Lower leg skin (tissue), 4 donors: Measurements from ENCODE around the gene ISCA2. TPM values are rescaled to one million over a fixed set of nuclear protein-coding genes. Genes with fewer than 3 reads are reported as not detected.

ENCODE experiments used
- DNase-seq, 2 donors: peaks; one replicate each; pipeline ENCODE4 v3.0.0-alpha.2; 2019; ENCODE audit warnings: low spot score in 2 of 2
- H3K4me3 ChIP-seq: fragments of 200-600 bp; sonication (generic); 2 replicates; pipeline ENCODE4 v1.5.1; 2017; ENCODE audit warnings: mild to moderate bottlenecking, low read depth; ENCODE audit not compliant: poor library complexity, severe bottlenecking
- POLR2A ChIP-seq, 2 donors: fragments of 450-650 bp; IDR thresholded peaks; one replicate each; pipeline ENCODE4 v1.6.1; 2016 to 2017; ENCODE audit warnings: antibody characterized with exemption in 2 of 2, mild to moderate bottlenecking in 1 of 2, moderate library complexity in 1 of 2
- WGBS, 2 donors: methylation state at CpG; one replicate each; pipeline ENCODE4 v1.1.5; 2018; 5-methylcytosine and 5-hydroxymethylcytosine counted together
- intact Hi-C: fragments of 100-400 bp; cut with DNase I; formaldehyde crosslinking; loops from one replicate; pipeline ENCODE4 v1.15.0; 2023; ENCODE audit warnings: low total_unique reads
- total RNA-seq, 4 donors: library from RNA; depleted of rRNA; stranded (reverse); fragments of >200 nt; gene quantifications; one replicate each; pipeline ENCODE4 v1.1.0, GENCODE V29; 2016
- TF ChIP-seq, protein P1 (sequence below), 3 donors: fragments of 450-650 bp; IDR thresholded peaks; one replicate each; pipeline ENCODE4 v1.5.1; 2016; ENCODE audit warnings: antibody characterized with exemption in 3 of 3, mild to moderate bottlenecking in 3 of 3, moderate library complexity in 2 of 3

Gene ISCA2
- total RNA-seq, 4 donors from 2014 or later: 4.1 to 14.4 (median 12.4) TPM

DNA sequence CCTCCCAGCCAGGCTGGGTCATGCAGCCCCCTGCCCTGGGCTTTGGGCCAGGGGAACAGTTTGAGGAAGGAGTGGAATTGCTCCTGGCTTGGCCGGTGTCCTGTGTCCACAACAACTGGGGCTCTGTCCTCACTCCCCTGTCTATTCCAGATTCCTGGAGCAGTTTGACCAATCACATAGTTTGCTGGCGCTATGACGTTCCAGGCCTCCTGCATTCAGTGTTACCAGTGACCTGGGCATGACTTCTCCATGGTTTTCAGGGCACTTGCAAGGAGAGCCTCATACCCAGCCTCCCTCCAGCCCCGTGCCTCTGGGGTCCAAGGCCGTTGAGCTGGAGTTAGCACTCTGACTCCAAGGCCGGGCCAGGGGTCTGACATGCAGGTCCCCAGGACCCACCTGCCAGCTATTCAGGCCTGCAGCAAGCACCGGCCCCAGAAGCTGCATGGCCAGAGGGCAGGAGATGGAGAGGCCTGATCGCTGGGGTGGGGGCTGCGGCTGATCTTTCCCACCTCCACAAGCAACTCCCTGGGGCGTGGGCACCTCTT is 34.2 kb downstream of the ISCA2 start:
- no peak for DNase-seq
- no peak overlapping the region for H3K4me3 ChIP-seq
- intact Hi-C loops: no loop called here
- TF ChIP-seq, protein P1, sequence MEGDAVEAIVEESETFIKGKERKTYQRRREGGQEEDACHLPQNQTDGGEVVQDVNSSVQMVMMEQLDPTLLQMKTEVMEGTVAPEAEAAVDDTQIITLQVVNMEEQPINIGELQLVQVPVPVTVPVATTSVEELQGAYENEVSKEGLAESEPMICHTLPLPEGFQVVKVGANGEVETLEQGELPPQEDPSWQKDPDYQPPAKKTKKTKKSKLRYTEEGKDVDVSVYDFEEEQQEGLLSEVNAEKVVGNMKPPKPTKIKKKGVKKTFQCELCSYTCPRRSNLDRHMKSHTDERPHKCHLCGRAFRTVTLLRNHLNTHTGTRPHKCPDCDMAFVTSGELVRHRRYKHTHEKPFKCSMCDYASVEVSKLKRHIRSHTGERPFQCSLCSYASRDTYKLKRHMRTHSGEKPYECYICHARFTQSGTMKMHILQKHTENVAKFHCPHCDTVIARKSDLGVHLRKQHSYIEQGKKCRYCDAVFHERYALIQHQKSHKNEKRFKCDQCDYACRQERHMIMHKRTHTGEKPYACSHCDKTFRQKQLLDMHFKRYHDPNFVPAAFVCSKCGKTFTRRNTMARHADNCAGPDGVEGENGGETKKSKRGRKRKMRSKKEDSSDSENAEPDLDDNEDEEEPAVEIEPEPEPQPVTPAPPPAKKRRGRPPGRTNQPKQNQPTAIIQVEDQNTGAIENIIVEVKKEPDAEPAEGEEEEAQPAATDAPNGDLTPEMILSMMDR (IDR thresholded peaks at IDR 0.05): no peak
- TF ChIP-seq POLR2A (IDR thresholded peaks at IDR 0.05): no peak
- 86 to 90% methylated on average over 4 to 10 of the region's 10 CpGs for WGBS, 2 donors

DNA sequence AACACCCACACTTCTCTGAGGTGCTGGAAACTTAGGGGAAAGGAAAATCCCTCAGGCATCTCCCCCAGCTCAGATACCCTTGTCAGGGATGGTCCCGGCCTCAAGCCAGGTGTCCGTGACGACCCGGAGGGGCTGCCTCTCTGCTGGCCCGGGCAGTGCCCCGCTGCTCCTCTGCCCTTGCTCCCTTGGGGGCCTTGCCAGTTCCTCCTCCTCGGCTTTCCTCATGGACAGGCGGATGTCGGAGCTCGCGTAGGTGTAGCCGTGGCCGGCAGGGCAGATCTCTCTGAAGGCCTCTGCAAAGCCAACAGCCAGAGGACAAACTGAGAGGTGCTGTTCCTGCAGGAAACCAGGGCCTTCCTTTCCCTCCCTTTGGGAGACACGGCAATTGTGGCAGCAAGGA is 34.8 kb downstream of the ISCA2 start:
- intact Hi-C loops: no loop called here

DNA sequence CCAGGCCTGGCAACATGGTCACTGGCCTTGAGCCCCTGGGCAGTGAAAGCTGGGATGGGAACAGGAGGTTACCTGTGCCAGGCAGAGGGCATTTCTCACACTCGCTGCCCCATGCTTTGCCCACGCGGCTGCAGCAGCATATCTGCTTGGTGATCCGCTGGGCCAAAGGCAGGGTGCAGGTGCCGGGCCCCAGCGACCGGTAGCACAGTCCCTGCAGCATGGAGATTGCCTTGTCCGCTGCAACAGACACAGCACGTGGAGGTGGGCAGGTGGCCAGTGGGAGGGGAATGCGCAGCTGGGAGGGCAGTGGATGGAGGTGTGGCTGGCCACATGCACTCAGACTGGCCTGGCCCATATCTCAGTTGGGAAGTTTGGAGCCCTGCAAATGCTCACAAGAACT is 35.3 kb downstream of the ISCA2 start:
- 87 to 94% methylated on average over 8 to 10 of the region's 10 CpGs for WGBS, 2 donors
- TF ChIP-seq, protein P1 (IDR thresholded peaks at IDR 0.05): no peak
- TF ChIP-seq POLR2A (IDR thresholded peaks at IDR 0.05): no peak
- H3K4me3 ChIP-seq: no peak overlapping the region
- DNase-seq: no peak
- intact Hi-C loops: no loop called here

More for the DNA sequence above, 34.8 kb downstream of the ISCA2 start:
- TF ChIP-seq, protein P1 (IDR thresholded peaks at IDR 0.05): no peak
- TF ChIP-seq POLR2A (IDR thresholded peaks at IDR 0.05): no peak
- no peak for DNase-seq
- H3K4me3 ChIP-seq: no peak overlapping the region
- 91 to 94% methylated on average over 13 to 14 of the region's 14 CpGs for WGBS, 2 donors

DNA sequence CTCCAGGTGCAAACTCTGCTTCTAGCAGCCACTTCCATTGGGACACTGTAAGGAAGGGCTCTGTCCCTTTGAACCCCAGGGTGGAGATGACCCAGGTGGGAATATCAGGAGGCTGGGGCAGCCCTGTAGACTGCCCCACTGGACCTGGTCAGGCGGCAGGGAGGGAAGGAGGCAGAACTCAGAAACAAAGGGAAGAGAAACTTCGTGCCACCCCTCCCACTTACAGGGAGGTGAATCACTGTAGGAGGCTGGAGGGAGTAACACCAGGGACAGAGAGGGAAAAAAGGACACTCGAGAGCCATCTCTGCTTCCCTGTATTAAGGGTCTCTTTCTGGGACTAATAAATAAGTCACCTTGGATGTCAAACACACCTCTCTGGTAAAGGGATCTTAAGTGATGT is 37.4 kb downstream of the ISCA2 start:
- no peak overlapping the region for H3K4me3 ChIP-seq
- 76 to 82% methylated on average over 3 of the region's 3 CpGs for WGBS, 2 donors
- no peak for DNase-seq
- intact Hi-C loops: no loop called here
- TF ChIP-seq POLR2A (IDR thresholded peaks at IDR 0.05): no peak
- TF ChIP-seq, protein P1 (IDR thresholded peaks at IDR 0.05): no peak

DNA sequence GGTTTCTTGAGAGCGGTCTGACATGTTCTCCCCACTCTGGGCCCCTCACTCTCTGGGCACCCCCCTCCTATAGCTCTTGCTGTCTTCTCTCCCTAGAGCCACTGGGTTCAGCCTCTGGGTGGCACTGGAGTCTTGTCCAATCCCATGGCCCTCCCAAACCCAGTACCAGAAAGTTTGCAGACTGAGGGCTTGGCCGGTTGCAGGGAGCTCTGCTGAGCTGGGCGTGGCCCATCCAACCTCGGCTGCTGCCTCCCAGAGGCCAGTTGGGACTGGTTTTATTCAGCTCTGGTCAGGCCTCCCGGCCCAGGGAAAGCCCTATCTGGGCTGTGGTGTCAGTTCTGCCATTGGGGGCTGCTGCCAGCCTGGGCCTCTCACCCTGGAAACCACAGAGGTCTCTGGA is 37.9 kb downstream of the ISCA2 start:
- 54 to 88% methylated on average over 1 to 3 of the region's 5 CpGs for WGBS, 2 donors
- no peak overlapping the region for H3K4me3 ChIP-seq
- intact Hi-C loops: no loop called here
- no peak for DNase-seq
- TF ChIP-seq, protein P1 (IDR thresholded peaks at IDR 0.05): no peak
- TF ChIP-seq POLR2A (IDR thresholded peaks at IDR 0.05): no peak

DNA sequence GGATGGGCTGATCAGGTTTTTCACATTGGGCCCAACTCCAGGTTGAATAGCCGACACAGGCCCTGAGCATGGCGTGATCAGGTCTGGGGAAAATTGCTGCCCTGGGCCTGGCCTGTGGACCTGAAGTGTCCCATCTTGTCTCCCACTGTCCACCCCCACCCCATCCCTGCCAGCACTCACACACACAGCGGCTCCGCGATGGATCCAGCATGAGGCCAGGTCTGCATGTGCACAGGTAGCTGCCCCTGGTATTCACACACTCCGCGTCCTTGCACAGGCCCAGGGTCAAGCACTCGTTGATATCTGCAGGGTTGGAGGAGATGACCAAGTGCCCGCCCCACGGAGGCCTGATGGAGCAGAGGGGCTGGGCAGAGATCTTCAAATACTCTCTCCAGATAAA is 38.7 kb downstream of the ISCA2 start:
- intact Hi-C loops: no loop called here
- TF ChIP-seq, protein P1 (IDR thresholded peaks at IDR 0.05): no peak
- TF ChIP-seq POLR2A (IDR thresholded peaks at IDR 0.05): no peak
- WGBS, 2 donors: 91 to 96% methylated on average over 10 of the region's 10 CpGs
- DNase-seq: no peak
- no peak overlapping the region for H3K4me3 ChIP-seq
